Epidermal melanocyte (primary cell): ENCODE measurements around the gene SOAT1.
"Not testable (repeated sequence)": the region's sequence is repeated elsewhere in the genome, so short reads cannot be mapped to it uniquely, and the experiment has no call there.

Experiments used
- DNase-seq: peaks from one replicate; pipeline ENCODE4 v3.0.0; 2011; ENCODE audit warnings: low spot score; ENCODE audit not compliant: insufficient read length

The SOAT1 gene

GRCh38 chr1:179293340-179294327, at the start of gene SOAT1:
Gene SOAT1 (plus strand): TSS chr1:179293797. CDS start chr1:179302685, 8,888 bp downstream.
- peak; percentile 60 for DNase-seq

- not testable (repeated sequence) for DNase-seq
Observed at GRCh38 chr1:179245426-179245825, 48.2 kb upstream of the SOAT1 start.

GRCh38 chr1:179247923-179248322, 45.7 kb upstream of the SOAT1 start:
- no peak for DNase-seq

GRCh38 chr1:179251675-179252074, 41.9 kb upstream of the SOAT1 start:
- peak; percentile 67 for DNase-seq

- no peak for DNase-seq
Observed at GRCh38 chr1:179252606-179253005, 41.0 kb upstream of the SOAT1 start.

GRCh38 chr1:179253286-179253972, 40.2 kb upstream of the SOAT1 start:
- no peak for DNase-seq

- no peak for DNase-seq
Observed at GRCh38 chr1:179262183-179262582, 31.4 kb upstream of the SOAT1 start.

GRCh38 chr1:179263121-179263520, 30.5 kb upstream of the SOAT1 start:
- no peak for DNase-seq

GRCh38 chr1:179264507-179264906, 29.1 kb upstream of the SOAT1 start:
- no peak for DNase-seq

GRCh38 chr1:179269071-179269470, 24.5 kb upstream of the SOAT1 start:
- DNase-seq, result no peak

- DNase-seq, result not testable (repeated sequence)
Observed at GRCh38 chr1:179274424-179274823, 19.2 kb upstream of the SOAT1 start.

GRCh38 chr1:179278920-179279319, 14.7 kb upstream of the SOAT1 start:
- DNase-seq, result no peak

- DNase-seq, result no peak
Observed at GRCh38 chr1:179283992-179284391, 9.6 kb upstream of the SOAT1 start.

- DNase-seq, result no peak
Observed at GRCh38 chr1:179287946-179288345, 5.7 kb upstream of the SOAT1 start.

- no peak for DNase-seq
Observed at GRCh38 chr1:179288977-179289376, 4.6 kb upstream of the SOAT1 start.

- DNase-seq, result no peak
Observed at GRCh38 chr1:179295164-179295755, 1.7 kb downstream of the SOAT1 start.

GRCh38 chr1:179296356-179297104, 2.9 kb downstream of the SOAT1 start:
- no peak for DNase-seq

- DNase-seq, result no peak
Observed at GRCh38 chr1:179297105-179297378, 3.4 kb downstream of the SOAT1 start.

- no peak for DNase-seq
Observed at GRCh38 chr1:179298952-179299351, 5.4 kb downstream of the SOAT1 start.

GRCh38 chr1:179300112-179300511, 6.5 kb downstream of the SOAT1 start:
- DNase-seq, result peak; percentile 36

GRCh38 chr1:179302070-179302469, 8.5 kb downstream of the SOAT1 start:
- DNase-seq, result no peak
